K562 (cell line): ENCODE results near the gene MB21D2. TPM values are rescaled to one million over a fixed set of nuclear protein-coding genes. Genes with fewer than 3 reads are reported as not detected.
A peak's percentile ranks its signal among the peaks of the same experiment; 100 is the strongest.
"Not testable (repeated sequence)": the region's sequence is repeated elsewhere in the genome, so short reads cannot be mapped to it uniquely, and the experiment has no call there.

Experiments
- ATAC-seq: fragments of 200-7000 bp; cut with Tn5 transposase; 3 replicates; pipeline ENCODE4 v1.9.1; 2020; ENCODE audit warnings: moderate library complexity
- BruUV-seq: library from RNA; stranded (reverse); fragments of 400-500 nt; replicated peaks from 2 replicates; lab custom pipeline; 2021; lab: Mats Ljungman, UMichigan
- CTCF ChIA-PET: fragments of 300-600 bp; formaldehyde crosslinking; extraction: SDS; loops from one replicate; lab custom pipeline; 2021; ENCODE audit warnings: low intra/inter-chr PET ratio; lab: Yijun Ruan, JAX
- POLR2A ChIA-PET: fragments of 300-600, 350-650 bp; sonication (Branson Sonifier 250); formaldehyde crosslinking; extraction: SDS; loops from one replicate; lab custom pipeline; 2021; ENCODE audit warnings: antibody characterized with exemption, inconsistent platforms; lab: Yijun Ruan, JAX
- DNase-seq, 4 experiments: peaks; one replicate each; pipeline versions ENCODE4 v3.0.0 to v3.0.0-alpha.2; 2011 to 2018; ENCODE audit warnings: low spot score in 3 of 4, mixed read lengths in 3 of 4; ENCODE audit errors: extremely low read depth in 1 of 4
- FAIRE-seq: peaks from 2 replicates; lab custom pipeline; 2011; peaks lifted over from hg19 to GRCh38; lab: Jason Lieb, UNC
- H2AFZ ChIP-seq: 2 replicates; pipeline ENCODE4 v1.6.0; 2011; ENCODE audit warnings: low read depth, low read length, control low read depth, inconsistent platforms
- H3K27ac ChIP-seq: fragments of 200-600 bp; 3 replicates; pipeline ENCODE4 v1.8.0; 2011; ENCODE audit warnings: low read depth, mild to moderate bottlenecking, control low read depth, inconsistent platforms, low read length, moderate library complexity, mixed read lengths; ENCODE audit errors: extremely low read depth
- H3K27me3 ChIP-seq, 2 experiments: fragments of 300-600 bp in 1 of 2; 2 replicates in 1 of 2; 3 replicates in 1 of 2; pipeline versions ENCODE4 v1.6.0 to v1.8.0; 2011; ENCODE audit warnings: inconsistent platforms in 2 of 2, low read length in 2 of 2, mild to moderate bottlenecking in 1 of 2, mixed read lengths in 1 of 2, moderate library complexity in 1 of 2; ENCODE audit not compliant: control insufficient read depth in 2 of 2, insufficient read depth in 2 of 2
- H3K36me3 ChIP-seq: fragments of 300-600 bp; 3 replicates; pipeline ENCODE4 v1.8.0; 2011; ENCODE audit warnings: mild to moderate bottlenecking, low read length, inconsistent platforms; ENCODE audit not compliant: control insufficient read depth, insufficient read depth
- H3K4me1 ChIP-seq, 2 experiments: fragments of 200-600 bp in 1 of 2; replicated peaks in 1 of 2; 2 replicates in 1 of 2; 3 replicates in 1 of 2; pipeline versions ENCODE4 v1.5.1 to v1.8.0; 2011; ENCODE audit warnings: inconsistent platforms in 2 of 2, low read length in 2 of 2, mild to moderate bottlenecking in 1 of 2, mixed read lengths in 1 of 2, moderate library complexity in 1 of 2; ENCODE audit not compliant: control insufficient read depth in 2 of 2, insufficient read depth in 2 of 2
- H3K4me2 ChIP-seq: 2 replicates; pipeline ENCODE4 v1.6.1; 2011; ENCODE audit warnings: low read length, control low read depth, inconsistent platforms, mixed read lengths; ENCODE audit not compliant: insufficient read depth
- H3K4me3 ChIP-seq: fragments of 200-600 bp; sonication (generic), shearing (Covaris generic); 2 replicates; pipeline ENCODE4 v1.5.1; 2016; ENCODE audit warnings: control low read depth, inconsistent platforms
- H3K79me2 ChIP-seq: fragments of 200-600 bp; 3 replicates; pipeline ENCODE4 v1.8.0; 2011; ENCODE audit warnings: low read length, inconsistent platforms; ENCODE audit not compliant: control insufficient read depth, insufficient read depth
- H3K9ac ChIP-seq, 2 experiments: 2 replicates each; pipeline versions ENCODE4 v1.6.0 to v1.6.1; 2011; ENCODE audit warnings: low read depth in 2 of 2, low read length in 2 of 2, control low read depth in 1 of 2, inconsistent platforms in 1 of 2, mild to moderate bottlenecking in 1 of 2, mixed read lengths in 1 of 2; ENCODE audit not compliant: insufficient read depth in 1 of 2
- H3K9me1 ChIP-seq: one replicate; pipeline ENCODE4 v1.6.0; 2011; ENCODE audit warnings: inconsistent platforms, mild to moderate bottlenecking, low read length, moderate library complexity; ENCODE audit not compliant: control insufficient read depth, insufficient read depth
- H3K9me3 ChIP-seq: replicated peaks from 2 replicates; pipeline ENCODE4 v1.5.1; 2011; ENCODE audit warnings: low read depth, low read length, inconsistent platforms; ENCODE audit not compliant: control insufficient read depth, insufficient read depth
- H4K20me1 ChIP-seq: replicated peaks from 2 replicates; pipeline ENCODE4 v1.6.1; 2011; ENCODE audit warnings: low read length, inconsistent platforms, mixed read lengths; ENCODE audit not compliant: control insufficient read depth, insufficient read depth
- POLR2G ChIP-seq: fragments of 200-400 bp; formaldehyde crosslinking; IDR thresholded peaks from 2 replicates; pipeline ENCODE4 v1.6.1; 2017; ENCODE audit warnings: low read depth, mild to moderate bottlenecking, antibody characterized with exemption, low read length, moderate library complexity
- ZNF316 ChIP-seq: fragments of 450-650 bp; IDR thresholded peaks from 2 replicates; pipeline ENCODE4 v1.6.1; 2016
- ZNF707 ChIP-seq: fragments of 250-450 bp; sonication (Bioruptor Pico); conservative IDR thresholded peaks from 2 replicates; pipeline ENCODE4 v1.8.0; 2022; ENCODE audit warnings: inconsistent platforms, mild to moderate bottlenecking, moderate library complexity
- WGBS: fragments of 100-300 bp; shearing (Covaris generic); methylation state at CpG from one replicate; pipeline ENCODE4 v1.1.6; 2016; ENCODE audit warnings: low coverage, mixed read lengths; ENCODE audit not compliant: insufficient coverage; ENCODE audit errors: missing lambda C conversion rate; 5-methylcytosine and 5-hydroxymethylcytosine counted together
- in situ Hi-C: fragments of 300-500 bp; cut with MboI; formaldehyde crosslinking; loops from 4 replicates; pipeline ENCODE4 v1.15.0; 2018; ENCODE audit warnings: inconsistent platforms, mixed read lengths
- intact Hi-C: fragments of 100-400 bp; cut with micrococcal nuclease; formaldehyde crosslinking; loops from 2 replicates; pipeline ENCODE4 v1.14.2; 2022
- polyA plus RNA-seq, 8 experiments: library from polyadenylated mRNA; depleted of rRNA in 4 of 8; stranded (reverse) in 5 of 8; unstranded in 3 of 8; fragments of >200 nt; fragmentation: Nextera tagmentation in 2 of 8; fragmentation: Illumina TruSeq in 1 of 8; extraction: Ambion mirVana in 2 of 8; extraction: Trizol in 1 of 8; gene quantifications; 2 replicates each; pipeline versions ENCODE4 v1.2.1 to v1.2.3, GENCODE V29; 2011 to 2014; ENCODE audit warnings: inconsistent platforms in 1 of 8, missing spikeins in 1 of 8
- total RNA-seq, 7 experiments: library from RNA; depleted of rRNA in 6 of 7; stranded (reverse); fragments of >200 nt in 6 of 7; fragmentation: Illumina TruSeq in 2 of 7; extraction: Trizol in 2 of 7; gene quantifications; 2 replicates each; pipeline versions ENCODE4 v1.2.1 to v1.2.3, GENCODE V29; 2011 to 2021; ENCODE audit warnings: low replicate concordance in 1 of 7

Gene MB21D2
- total and polyA plus RNA-seq, 9 of the 15 experiments (the other 6 are each of a cell fraction or from before 2014, with no cell fraction given), result 0.01 TPM; not detected in 8

DNA sequence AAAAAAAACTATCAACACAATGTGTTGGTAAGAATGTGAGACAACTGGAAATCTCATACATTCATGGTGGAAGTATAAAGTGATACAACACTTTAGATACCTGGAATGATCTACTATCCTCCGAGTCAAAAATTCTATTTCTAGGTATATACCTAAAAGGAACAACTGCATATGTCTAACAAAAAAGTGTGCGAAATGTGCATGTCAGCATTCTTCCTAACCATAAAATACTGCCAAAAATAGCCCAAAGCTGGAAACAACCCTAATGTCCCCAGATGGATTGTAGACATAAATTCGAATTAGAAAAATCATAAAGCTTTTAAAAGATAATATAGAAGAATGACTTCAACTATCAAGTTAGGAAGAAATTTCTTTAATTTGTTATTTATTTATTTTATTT is 139.1 kb downstream of the MB21D2 start:
- in situ Hi-C loops (no loop called here), intact Hi-C loops (no loop called here)
- Histone ChIP-seq H3K4me2 (no peak overlapping the region), H3K4me3 (no peak overlapping the region), H3K79me2 (no peaks in the 10 kb centered on the region), H4K20me1 (no peaks in the 10 kb centered on the region), H3K27me3 (no peaks in the 10 kb centered on the region), H3K4me1 (no peaks in the 10 kb centered on the region), H3K27ac (no peak overlapping the region), H3K36me3 (no peaks in the 10 kb centered on the region), H3K9ac (no peak overlapping the region), H3K9me3 (no peaks in the 10 kb centered on the region), H3K9me1 (no peaks in the 10 kb centered on the region), H2AFZ (no peak overlapping the region)
- DNase-seq, result no peak
- TF ChIP-seq POLR2G (no peak), ZNF316 (peak; percentile 39; the same call in 1 of the 2 replicates)
- no TSS peak for BruUV-seq
- WGBS, result 2% methylated on average over 3 of the region's 3 CpGs
- FAIRE-seq, result no peak
- CTCF ChIA-PET, result no interaction called here
- ATAC-seq, result no peak
- POLR2A ChIA-PET, result no interaction called here

DNA sequence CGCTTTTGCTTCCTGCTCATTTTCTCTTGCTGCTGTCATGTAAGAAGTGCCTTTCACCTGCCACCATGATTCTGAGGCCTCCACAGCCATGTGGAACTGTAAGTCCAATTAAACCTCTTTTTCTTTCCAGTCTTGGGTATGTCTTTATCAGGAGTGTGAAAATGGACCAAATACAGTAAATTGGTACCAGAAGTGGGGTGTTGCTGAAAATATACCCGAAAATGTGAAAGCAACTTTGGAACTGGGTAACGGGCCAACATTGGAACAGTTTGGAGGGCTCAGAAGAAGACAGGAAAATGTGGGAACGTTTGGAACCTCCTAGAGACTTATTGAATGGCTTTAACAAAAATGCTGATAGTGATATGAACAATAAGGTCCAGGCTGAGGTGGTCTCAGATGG is 143.3 kb downstream of the MB21D2 start:
- DNase-seq, H3K9ac ChIP-seq, CTCF ChIA-PET, H3K79me2 ChIP-seq, H3K4me2 ChIP-seq: not testable (repeated sequence)
- WGBS, result 0% methylated on average over 4 of the region's 4 CpGs
- TF ChIP-seq ZNF707 (CRISPR knock-in tag), result peak; percentile 85
- TF ChIP-seq, all 486 proteins: peak for 1; not testable (repeated sequence) for 485
- H3K4me3 ChIP-seq, FAIRE-seq, H4K20me1 ChIP-seq, in situ Hi-C loops, ATAC-seq, BruUV-seq, H2AFZ ChIP-seq, H3K36me3 ChIP-seq, intact Hi-C loops, H3K27me3 ChIP-seq, H3K27ac ChIP-seq, H3K9me1 ChIP-seq, POLR2A ChIA-PET, H3K4me1 ChIP-seq, H3K9me3 ChIP-seq: not testable (repeated sequence)
